ENCODE measurements around the gene MRPS6.

Gene MRPS6

GRCh38 chr21:34109075-34109474 is 35.7 kb downstream of the MRPS6 start:
- Histone ChIP-seq H3K9me3 (ENCODE audit: low read length) (no peaks in the 10 kb centered on the region), H3K27ac (ENCODE audit: low read depth, low read length) (no peak overlapping the region), H3K9ac (ENCODE audit: low read length) (no peak overlapping the region), H3K4me1 (ENCODE audit: insufficient read depth, low read length) (peaks cover 25% of the 10 kb centered on the region), H3K4me3 (ENCODE audit: low read depth in 1 of 2, low read length in 2 of 2) (no peak overlapping the region), H3K36me3 (ENCODE audit: insufficient read depth, low read length) (no peaks in the 10 kb centered on the region), H3K27me3 (ENCODE audit: control insufficient read depth in 1 of 2, insufficient read depth in 2 of 2, low read length in 2 of 2) (no peaks in the 10 kb centered on the region)

GRCh38 chr21:34110594-34111202 is 37.3 kb downstream of the MRPS6 start:
- Histone ChIP-seq H3K9me3 (ENCODE audit: low read length) (no peaks in the 10 kb centered on the region), H3K4me3 (ENCODE audit: low read depth in 1 of 2, low read length in 2 of 2) (no peak overlapping the region), H3K4me1 (ENCODE audit: insufficient read depth, low read length) (peaks cover 34% of the 10 kb centered on the region), H3K9ac (ENCODE audit: low read length) (no peak overlapping the region), H3K27ac (ENCODE audit: low read depth, low read length) (no peak overlapping the region), H3K36me3 (ENCODE audit: insufficient read depth, low read length) (no peaks in the 10 kb centered on the region), H3K27me3 (ENCODE audit: control insufficient read depth in 1 of 2, insufficient read depth in 2 of 2, low read length in 2 of 2) (no peaks in the 10 kb centered on the region)

GRCh38 chr21:34112316-34113033 is 39.1 kb downstream of the MRPS6 start:
- Histone ChIP-seq H3K9me3 (ENCODE audit: low read length) (no peaks in the 10 kb centered on the region), H3K27ac (ENCODE audit: low read depth, low read length) (no peak overlapping the region)

GRCh38 chr21:34113842-34114241 is 40.5 kb downstream of the MRPS6 start:
- H3K27ac ChIP-seq (ENCODE audit: low read depth, low read length): no peak overlapping the region
- H3K9me3 ChIP-seq (ENCODE audit: low read length): no peaks in the 10 kb centered on the region
- no peak overlapping the region for H3K9ac ChIP-seq (ENCODE audit: low read length)
- no peak overlapping the region for H3K4me3 ChIP-seq (ENCODE audit: low read depth in 1 of 2, low read length in 2 of 2)
- no peaks in the 10 kb centered on the region for H3K27me3 ChIP-seq (ENCODE audit: control insufficient read depth in 1 of 2, insufficient read depth in 2 of 2, low read length in 2 of 2)
- no peaks in the 10 kb centered on the region for H3K36me3 ChIP-seq (ENCODE audit: insufficient read depth, low read length)
- peaks cover 22% of the 10 kb centered on the region for H3K4me1 ChIP-seq (ENCODE audit: insufficient read depth, low read length)

More at GRCh38 chr21:34112316-34113033, 39.1 kb downstream of the MRPS6 start:
- Histone ChIP-seq H3K36me3 (ENCODE audit: insufficient read depth, low read length) (no peaks in the 10 kb centered on the region), H3K9ac (ENCODE audit: low read length) (no peak overlapping the region), H3K4me1 (ENCODE audit: insufficient read depth, low read length) (peaks cover 34% of the 10 kb centered on the region), H3K4me3 (ENCODE audit: low read depth in 1 of 2, low read length in 2 of 2) (no peak overlapping the region), H3K27me3 (ENCODE audit: control insufficient read depth in 1 of 2, insufficient read depth in 2 of 2, low read length in 2 of 2) (no peaks in the 10 kb centered on the region)

- Histone ChIP-seq H3K4me1 (ENCODE audit: insufficient read depth, low read length) (peaks cover 16% of the 10 kb centered on the region), H3K9me3 (ENCODE audit: low read length) (no peaks in the 10 kb centered on the region), H3K4me3 (ENCODE audit: low read depth in 1 of 2, low read length in 2 of 2) (no peak overlapping the region), H3K9ac (ENCODE audit: low read length) (no peak overlapping the region), H3K27me3 (ENCODE audit: control insufficient read depth in 1 of 2, insufficient read depth in 2 of 2, low read length in 2 of 2) (no peaks in the 10 kb centered on the region), H3K36me3 (ENCODE audit: insufficient read depth, low read length) (no peaks in the 10 kb centered on the region), H3K27ac (ENCODE audit: low read depth, low read length) (no peak overlapping the region)
Observed at GRCh38 chr21:34115160-34115559, 41.8 kb downstream of the MRPS6 start.

GRCh38 chr21:34116569-34116968 is 43.2 kb downstream of the MRPS6 start:
- Histone ChIP-seq H3K27me3 (ENCODE audit: control insufficient read depth in 1 of 2, insufficient read depth in 2 of 2, low read length in 2 of 2) (no peaks in the 10 kb centered on the region), H3K27ac (ENCODE audit: low read depth, low read length) (no peak overlapping the region), H3K4me1 (ENCODE audit: insufficient read depth, low read length) (peaks cover 13% of the 10 kb centered on the region), H3K36me3 (ENCODE audit: insufficient read depth, low read length) (no peaks in the 10 kb centered on the region), H3K9me3 (ENCODE audit: low read length) (no peaks in the 10 kb centered on the region), H3K9ac (ENCODE audit: low read length) (no peak overlapping the region), H3K4me3 (ENCODE audit: low read depth in 1 of 2, low read length in 2 of 2) (no peak overlapping the region)

- Histone ChIP-seq H3K9me3 (ENCODE audit: low read length) (no peaks in the 10 kb centered on the region), H3K36me3 (ENCODE audit: insufficient read depth, low read length) (peaks cover 7% of the 10 kb centered on the region), H3K27ac (ENCODE audit: low read depth, low read length) (no peak overlapping the region), H3K4me1 (ENCODE audit: insufficient read depth, low read length) (peaks cover 26% of the 10 kb centered on the region), H3K4me3 (ENCODE audit: low read depth in 1 of 2, low read length in 2 of 2) (no peak overlapping the region), H3K9ac (ENCODE audit: low read length) (no peak overlapping the region), H3K27me3 (ENCODE audit: control insufficient read depth in 1 of 2, insufficient read depth in 2 of 2, low read length in 2 of 2) (no peaks in the 10 kb centered on the region)
Observed at GRCh38 chr21:34120867-34121266, 47.5 kb downstream of the MRPS6 start.

- H3K9ac ChIP-seq (ENCODE audit: low read length): no peak overlapping the region
- peaks cover 38% of the 10 kb centered on the region for H3K4me1 ChIP-seq (ENCODE audit: insufficient read depth, low read length)
- no peak overlapping the region for H3K4me3 ChIP-seq (ENCODE audit: low read depth in 1 of 2, low read length in 2 of 2)
- H3K27me3 ChIP-seq (ENCODE audit: control insufficient read depth in 1 of 2, insufficient read depth in 2 of 2, low read length in 2 of 2): no peaks in the 10 kb centered on the region
- H3K36me3 ChIP-seq (ENCODE audit: insufficient read depth, low read length): peaks cover 7% of the 10 kb centered on the region
- H3K27ac ChIP-seq (ENCODE audit: low read depth, low read length): no peak overlapping the region
- H3K9me3 ChIP-seq (ENCODE audit: low read length): no peaks in the 10 kb centered on the region
Observed at GRCh38 chr21:34122047-34122446, 48.7 kb downstream of the MRPS6 start.

- H3K9me3 ChIP-seq (ENCODE audit: low read length): no peaks in the 10 kb centered on the region
- no peak overlapping the region for H3K9ac ChIP-seq (ENCODE audit: low read length)
- H3K36me3 ChIP-seq (ENCODE audit: insufficient read depth, low read length): peaks cover 7% of the 10 kb centered on the region
- no peaks in the 10 kb centered on the region for H3K27me3 ChIP-seq (ENCODE audit: control insufficient read depth in 1 of 2, insufficient read depth in 2 of 2, low read length in 2 of 2)
- H3K27ac ChIP-seq (ENCODE audit: low read depth, low read length): no peak overlapping the region
- H3K4me3 ChIP-seq (ENCODE audit: low read depth in 1 of 2, low read length in 2 of 2): no peak overlapping the region
- H3K4me1 ChIP-seq (ENCODE audit: insufficient read depth, low read length): peaks cover 53% of the 10 kb centered on the region
Observed at GRCh38 chr21:34123609-34124008, 50.2 kb downstream of the MRPS6 start.

- Histone ChIP-seq H3K27me3 (ENCODE audit: control insufficient read depth in 1 of 2, insufficient read depth in 2 of 2, low read length in 2 of 2) (no peaks in the 10 kb centered on the region), H3K4me3 (ENCODE audit: low read depth in 1 of 2, low read length in 2 of 2) (no peak overlapping the region), H3K36me3 (ENCODE audit: insufficient read depth, low read length) (peaks cover 7% of the 10 kb centered on the region), H3K27ac (ENCODE audit: low read depth, low read length) (peak overlapping the region; percentile 44), H3K9ac (ENCODE audit: low read length) (no peak overlapping the region), H3K9me3 (ENCODE audit: low read length) (no peaks in the 10 kb centered on the region), H3K4me1 (ENCODE audit: insufficient read depth, low read length) (peaks cover 79% of the 10 kb centered on the region)
Observed at GRCh38 chr21:34126269-34126668, 52.9 kb downstream of the MRPS6 start.

GRCh38 chr21:34126691-34127090 is 53.3 kb downstream of the MRPS6 start:
- Histone ChIP-seq H3K9ac (ENCODE audit: low read length) (no peak overlapping the region), H3K4me3 (ENCODE audit: low read depth in 1 of 2, low read length in 2 of 2) (no peak overlapping the region), H3K36me3 (ENCODE audit: insufficient read depth, low read length) (peaks cover 7% of the 10 kb centered on the region), H3K27me3 (ENCODE audit: control insufficient read depth in 1 of 2, insufficient read depth in 2 of 2, low read length in 2 of 2) (no peaks in the 10 kb centered on the region), H3K27ac (ENCODE audit: low read depth, low read length) (peak overlapping the region; percentile 44), H3K9me3 (ENCODE audit: low read length) (no peaks in the 10 kb centered on the region), H3K4me1 (ENCODE audit: insufficient read depth, low read length) (peaks cover 84% of the 10 kb centered on the region)

- Histone ChIP-seq H3K27me3 (ENCODE audit: control insufficient read depth in 1 of 2, insufficient read depth in 2 of 2, low read length in 2 of 2) (no peaks in the 10 kb centered on the region), H3K36me3 (ENCODE audit: insufficient read depth, low read length) (peaks cover 7% of the 10 kb centered on the region), H3K4me3 (ENCODE audit: low read depth in 1 of 2, low read length in 2 of 2) (no peak overlapping the region), H3K27ac (ENCODE audit: low read depth, low read length) (peak overlapping the region; percentile 44), H3K9me3 (ENCODE audit: low read length) (no peaks in the 10 kb centered on the region), H3K9ac (ENCODE audit: low read length) (no peak overlapping the region), H3K4me1 (ENCODE audit: insufficient read depth, low read length) (peaks cover 84% of the 10 kb centered on the region)
Observed at GRCh38 chr21:34128124-34128523, 54.7 kb downstream of the MRPS6 start.
